ENCODE data around the gene DNAH9.

The DNAH9 gene

GRCh38 chr17:11639736-11640462 is 41.6 kb downstream of the DNAH9 start:
- DNase-seq: no peak
- Histone ChIP-seq H3K4me1 (ENCODE audit: insufficient read depth, low read length) (no peaks in the 10 kb centered on the region), H2AFZ (ENCODE audit: low read depth, low read length) (no peak overlapping the region), H3K9ac (ENCODE audit: low read depth, low read length) (no peak overlapping the region), H3K27ac (ENCODE audit: low read length) (no peak overlapping the region), H4K20me1 (ENCODE audit: insufficient read depth, low read length) (no peaks in the 10 kb centered on the region), H3K79me2 (ENCODE audit: insufficient read depth, low read length) (no peaks in the 10 kb centered on the region), H3K36me3 (ENCODE audit: insufficient read depth, low read length) (no peaks in the 10 kb centered on the region), H3K27me3 (ENCODE audit: insufficient read depth, low read length, poor library complexity) (no peaks in the 10 kb centered on the region), H3K9me3 (ENCODE audit: insufficient read depth, low read length, severe bottlenecking) (no peaks in the 10 kb centered on the region), H3K4me2 (ENCODE audit: insufficient read depth, low read length) (no peak overlapping the region), H3K4me3 (ENCODE audit: low read depth in 1 of 2, low read length in 2 of 2) (no peak overlapping the region)
- TF ChIP-seq EZH2 (IDR thresholded peaks at IDR 0.05; ENCODE audit: borderline replicate concordance, low read depth, low read length, severe bottlenecking): no peak
- ATAC-seq (ENCODE audit: insufficient read depth, low read depth): no peak

DNA sequence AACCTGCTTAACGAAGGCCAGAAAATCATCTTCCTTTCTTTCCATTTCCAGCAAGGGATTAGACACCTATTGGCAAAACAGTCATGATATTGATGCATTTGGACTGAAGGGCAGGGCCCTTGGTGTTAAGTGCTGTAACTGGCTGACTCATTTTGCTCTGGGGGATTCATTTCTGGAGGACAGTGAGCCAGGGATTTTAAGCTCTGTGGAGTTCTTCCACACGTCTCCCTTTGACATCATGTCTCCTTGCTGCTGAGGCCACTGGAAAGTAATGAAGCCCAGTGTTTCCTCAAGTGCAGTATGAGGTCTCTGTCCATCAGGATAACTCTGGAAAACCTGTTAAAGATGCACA is 42.2 kb downstream of the DNAH9 start:
- DNase-seq (no peak), ATAC-seq (ENCODE audit: insufficient read depth, low read depth) (no peak)
- no peaks in the 10 kb centered on the region for H3K27me3 ChIP-seq (ENCODE audit: insufficient read depth, low read length, poor library complexity)
- H3K4me1 ChIP-seq (ENCODE audit: insufficient read depth, low read length): no peaks in the 10 kb centered on the region
- no peak overlapping the region for H3K9ac ChIP-seq (ENCODE audit: low read depth, low read length)
- H3K36me3 ChIP-seq (ENCODE audit: insufficient read depth, low read length): no peaks in the 10 kb centered on the region
- no peaks in the 10 kb centered on the region for H4K20me1 ChIP-seq (ENCODE audit: insufficient read depth, low read length)
- H3K4me2 ChIP-seq (ENCODE audit: insufficient read depth, low read length): no peak overlapping the region
- H3K9me3 ChIP-seq (ENCODE audit: insufficient read depth, low read length, severe bottlenecking): no peaks in the 10 kb centered on the region
- no peak overlapping the region for H3K4me3 ChIP-seq (ENCODE audit: low read depth in 1 of 2, low read length in 2 of 2)
- no peak overlapping the region for H3K27ac ChIP-seq (ENCODE audit: low read length)
- H2AFZ ChIP-seq (ENCODE audit: low read depth, low read length): no peak overlapping the region
- TF ChIP-seq, protein P1, sequence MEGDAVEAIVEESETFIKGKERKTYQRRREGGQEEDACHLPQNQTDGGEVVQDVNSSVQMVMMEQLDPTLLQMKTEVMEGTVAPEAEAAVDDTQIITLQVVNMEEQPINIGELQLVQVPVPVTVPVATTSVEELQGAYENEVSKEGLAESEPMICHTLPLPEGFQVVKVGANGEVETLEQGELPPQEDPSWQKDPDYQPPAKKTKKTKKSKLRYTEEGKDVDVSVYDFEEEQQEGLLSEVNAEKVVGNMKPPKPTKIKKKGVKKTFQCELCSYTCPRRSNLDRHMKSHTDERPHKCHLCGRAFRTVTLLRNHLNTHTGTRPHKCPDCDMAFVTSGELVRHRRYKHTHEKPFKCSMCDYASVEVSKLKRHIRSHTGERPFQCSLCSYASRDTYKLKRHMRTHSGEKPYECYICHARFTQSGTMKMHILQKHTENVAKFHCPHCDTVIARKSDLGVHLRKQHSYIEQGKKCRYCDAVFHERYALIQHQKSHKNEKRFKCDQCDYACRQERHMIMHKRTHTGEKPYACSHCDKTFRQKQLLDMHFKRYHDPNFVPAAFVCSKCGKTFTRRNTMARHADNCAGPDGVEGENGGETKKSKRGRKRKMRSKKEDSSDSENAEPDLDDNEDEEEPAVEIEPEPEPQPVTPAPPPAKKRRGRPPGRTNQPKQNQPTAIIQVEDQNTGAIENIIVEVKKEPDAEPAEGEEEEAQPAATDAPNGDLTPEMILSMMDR (IDR thresholded peaks at IDR 0.05; ENCODE audit: borderline replicate concordance, extremely low read depth, low read length, poor library complexity, severe bottlenecking): no peak
- TF ChIP-seq EZH2 (IDR thresholded peaks at IDR 0.05; ENCODE audit: borderline replicate concordance, low read depth, low read length, severe bottlenecking): no peak
- H3K79me2 ChIP-seq (ENCODE audit: insufficient read depth, low read length): no peaks in the 10 kb centered on the region

- Histone ChIP-seq H3K27ac (ENCODE audit: low read length) (no peak overlapping the region), H3K36me3 (ENCODE audit: insufficient read depth, low read length) (no peaks in the 10 kb centered on the region), H3K79me2 (ENCODE audit: insufficient read depth, low read length) (no peaks in the 10 kb centered on the region), H4K20me1 (ENCODE audit: insufficient read depth, low read length) (no peaks in the 10 kb centered on the region), H2AFZ (ENCODE audit: low read depth, low read length) (no peak overlapping the region), H3K4me1 (ENCODE audit: insufficient read depth, low read length) (no peaks in the 10 kb centered on the region), H3K9me3 (ENCODE audit: insufficient read depth, low read length, severe bottlenecking) (no peaks in the 10 kb centered on the region), H3K4me3 (ENCODE audit: low read depth in 1 of 2, low read length in 2 of 2) (no peak overlapping the region), H3K4me2 (ENCODE audit: insufficient read depth, low read length) (no peak overlapping the region), H3K27me3 (ENCODE audit: insufficient read depth, low read length, poor library complexity) (no peaks in the 10 kb centered on the region), H3K9ac (ENCODE audit: low read depth, low read length) (no peak overlapping the region)
- TF ChIP-seq EZH2 (IDR thresholded peaks at IDR 0.05; ENCODE audit: borderline replicate concordance, low read depth, low read length, severe bottlenecking): no peak
- TF ChIP-seq, protein P1 (IDR thresholded peaks at IDR 0.05; ENCODE audit: borderline replicate concordance, extremely low read depth, low read length, poor library complexity, severe bottlenecking): no peak
- DNase-seq (no peak), ATAC-seq (ENCODE audit: insufficient read depth, low read depth) (no peak)
These were observed 43.4 kb downstream of the DNAH9 start for GRCh38 chr17:11641521-11642275.

- Histone ChIP-seq H3K27ac (ENCODE audit: low read length) (no peak overlapping the region), H3K27me3 (ENCODE audit: insufficient read depth, low read length, poor library complexity) (no peaks in the 10 kb centered on the region), H3K4me3 (ENCODE audit: low read depth in 1 of 2, low read length in 2 of 2) (no peak overlapping the region), H3K9ac (ENCODE audit: low read depth, low read length) (no peak overlapping the region), H3K79me2 (ENCODE audit: insufficient read depth, low read length) (no peaks in the 10 kb centered on the region), H3K4me1 (ENCODE audit: insufficient read depth, low read length) (no peaks in the 10 kb centered on the region), H4K20me1 (ENCODE audit: insufficient read depth, low read length) (no peaks in the 10 kb centered on the region), H3K4me2 (ENCODE audit: insufficient read depth, low read length) (no peak overlapping the region), H2AFZ (ENCODE audit: low read depth, low read length) (no peak overlapping the region), H3K9me3 (ENCODE audit: insufficient read depth, low read length, severe bottlenecking) (no peaks in the 10 kb centered on the region), H3K36me3 (ENCODE audit: insufficient read depth, low read length) (no peaks in the 10 kb centered on the region)
- no peak for TF ChIP-seq EZH2 (IDR thresholded peaks at IDR 0.05; ENCODE audit: borderline replicate concordance, low read depth, low read length, severe bottlenecking)
- TF ChIP-seq, protein P1 (IDR thresholded peaks at IDR 0.05; ENCODE audit: borderline replicate concordance, extremely low read depth, low read length, poor library complexity, severe bottlenecking): no peak
- no peak for ATAC-seq (ENCODE audit: insufficient read depth, low read depth)
- DNase-seq: no peak
These were observed 44.4 kb downstream of the DNAH9 start for GRCh38 chr17:11642655-11643054.

Measured in DND-41 (cell line).